BLaER1 (cell line): ENCODE measurements around the gene HIF1A.
"Not testable (repeated sequence)": the region's sequence is repeated elsewhere in the genome, so short reads cannot be mapped to it uniquely, and the experiment has no call there.

Experiments used
- H3K27ac ChIP-seq: shearing (Covaris generic); formaldehyde crosslinking; 2 replicates; pipeline ENCODE4 v1.8.1; 2022
- H3K27me3 ChIP-seq: shearing (Covaris generic); formaldehyde crosslinking; 2 replicates; pipeline ENCODE4 v1.8.1; 2022
- H3K36me3 ChIP-seq: shearing (Covaris generic); formaldehyde crosslinking; 2 replicates; pipeline ENCODE4 v1.8.1; 2022
- H3K4me1 ChIP-seq: shearing (Covaris generic); formaldehyde crosslinking; 2 replicates; pipeline ENCODE4 v1.8.1; 2022
- H3K4me2 ChIP-seq: shearing (Covaris generic); formaldehyde crosslinking; 2 replicates; pipeline ENCODE4 v1.8.1; 2022
- H3K4me3 ChIP-seq: shearing (Covaris generic); formaldehyde crosslinking; 2 replicates; pipeline ENCODE4 v1.8.1; 2022
- H3K9ac ChIP-seq: shearing (Covaris generic); formaldehyde crosslinking; 2 replicates; pipeline ENCODE4 v1.8.1; 2022
- H3K9me3 ChIP-seq: shearing (Covaris generic); formaldehyde crosslinking; 2 replicates; pipeline ENCODE4 v1.8.1; 2022
- H4K20me1 ChIP-seq: shearing (Covaris generic); formaldehyde crosslinking; 2 replicates; pipeline ENCODE4 v1.8.1; 2022
- Cebpa-rat ChIP-seq: shearing (Covaris generic); IDR thresholded peaks from 2 replicates; pipeline ENCODE4 v1.8.1; 2022

The HIF1A gene

DNA sequence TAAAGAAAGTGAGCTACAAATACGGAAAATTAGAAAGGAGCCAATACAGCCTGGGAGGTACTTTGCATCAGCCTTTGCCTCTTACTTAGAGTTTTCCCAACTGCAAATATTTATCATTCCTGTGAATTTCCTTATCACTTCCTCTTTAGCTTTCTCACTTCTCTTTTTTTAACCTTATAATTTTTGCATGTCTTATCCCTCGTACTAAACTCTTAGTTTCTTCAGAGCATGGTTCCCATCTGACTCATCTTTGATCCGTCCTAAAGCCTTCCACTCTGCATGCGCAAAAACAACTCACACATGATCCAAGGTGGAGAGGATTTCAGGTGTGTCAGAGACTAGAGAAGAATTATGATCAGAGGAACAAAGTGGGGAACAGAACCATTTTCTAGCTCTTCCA lies 57.3 kb downstream of the HIF1A start:
- no peaks in the 10 kb centered on the region for H3K27me3 ChIP-seq

DNA sequence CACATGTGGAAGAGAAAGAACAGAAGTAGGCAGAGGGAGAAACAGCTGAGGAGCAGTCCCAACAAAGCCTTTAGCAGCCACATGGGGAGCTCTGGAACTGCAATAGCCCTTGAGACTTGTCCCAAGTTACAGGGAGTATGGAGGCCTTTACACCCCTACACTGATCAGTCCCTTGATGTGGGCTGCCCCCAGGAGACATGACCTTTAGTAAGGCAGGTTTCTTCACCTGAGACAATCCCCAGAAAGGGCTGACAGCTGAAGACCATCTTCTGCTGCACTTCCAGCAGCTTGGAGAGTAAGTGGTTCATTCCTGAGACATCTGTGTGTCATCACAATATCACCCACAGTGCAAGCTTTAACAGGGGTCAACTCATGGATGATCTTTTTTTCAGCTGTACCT lies 58.3 kb downstream of the HIF1A start:
- Histone ChIP-seq H3K4me3 (no peak overlapping the region), H3K4me1 (peaks cover 41% of the 10 kb centered on the region), H3K9ac (no peak overlapping the region), H3K9me3 (no peaks in the 10 kb centered on the region), H4K20me1 (peaks cover 15% of the 10 kb centered on the region; the same call in 1 of the 2 replicates), H3K27me3 (no peaks in the 10 kb centered on the region), H3K4me2 (no peak overlapping the region), H3K36me3 (no peaks in the 10 kb centered on the region), H3K27ac (no peak overlapping the region)
- no peak for TF ChIP-seq Cebpa-rat

More for the DNA sequence above, 57.3 kb downstream of the HIF1A start:
- Histone ChIP-seq H3K4me3 (no peak overlapping the region), H3K9ac (no peak overlapping the region), H3K9me3 (no peaks in the 10 kb centered on the region), H3K27ac (no peak overlapping the region), H3K36me3 (no peaks in the 10 kb centered on the region), H3K4me2 (peak overlapping the region; percentile 94), H4K20me1 (peaks cover 15% of the 10 kb centered on the region; the same call in 1 of the 2 replicates), H3K4me1 (peaks cover 46% of the 10 kb centered on the region)
- TF ChIP-seq Cebpa-rat, result no peak

DNA sequence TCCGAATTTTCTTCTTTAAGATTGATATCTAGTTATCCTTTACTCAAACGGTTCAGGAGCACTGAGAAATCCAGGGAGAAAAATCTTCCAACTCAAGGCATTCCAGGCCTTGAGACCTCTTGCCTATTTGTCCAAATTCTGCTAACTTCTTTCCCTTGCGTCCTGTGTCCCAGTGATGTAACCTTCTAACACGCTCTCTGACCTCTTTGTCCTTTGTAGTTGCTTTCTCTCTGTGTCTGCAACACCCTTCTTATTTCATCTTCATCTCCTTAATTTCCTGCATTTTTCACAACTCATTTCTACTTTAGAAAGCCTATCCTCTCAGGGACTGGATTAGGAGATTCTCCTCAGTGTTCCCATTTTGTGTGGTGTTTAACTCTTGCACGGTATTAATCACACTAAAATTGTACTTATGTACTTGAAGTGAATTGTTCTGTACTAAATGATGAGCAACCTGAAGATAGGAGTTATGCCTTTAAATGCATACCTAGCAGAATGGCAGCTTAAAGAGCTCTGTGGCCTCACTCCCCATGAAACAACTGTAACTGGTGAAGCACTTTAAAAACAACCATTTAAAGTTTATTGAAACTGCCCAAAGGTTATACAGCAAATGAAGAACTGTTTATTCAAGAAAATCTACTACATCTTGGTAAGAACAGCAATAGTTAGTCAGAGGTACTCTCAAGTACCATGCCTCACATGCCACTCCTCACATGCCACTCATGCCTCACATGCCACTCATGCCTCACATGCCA lies 59.5 kb downstream of the HIF1A start:
- Histone ChIP-seq H3K4me3 (no peak overlapping the region), H3K27ac (no peak overlapping the region), H3K36me3 (no peaks in the 10 kb centered on the region), H3K4me1 (peaks cover 31% of the 10 kb centered on the region), H3K9ac (no peak overlapping the region), H3K27me3 (no peaks in the 10 kb centered on the region), H3K9me3 (no peaks in the 10 kb centered on the region), H4K20me1 (peaks cover 4% of the 10 kb centered on the region; the same call in 1 of the 2 replicates), H3K4me2 (no peak overlapping the region)
- TF ChIP-seq Cebpa-rat, result no peak

DNA sequence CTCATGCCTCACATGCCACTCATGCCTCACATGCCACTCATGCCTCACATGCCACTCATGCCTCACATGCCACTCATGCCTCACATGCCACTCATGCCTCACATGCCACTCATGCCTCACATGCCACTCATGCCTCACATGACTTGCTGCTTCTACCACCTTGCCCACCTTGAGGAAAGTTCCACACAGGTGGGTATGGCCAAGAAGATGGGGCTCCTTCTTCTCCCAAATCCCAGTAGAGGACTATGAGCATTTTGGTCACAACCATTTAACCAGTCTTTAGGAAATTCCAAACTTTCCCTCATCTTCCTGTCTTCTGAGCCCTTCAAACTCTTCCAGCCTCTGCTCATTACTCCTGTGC lies 60.0 kb downstream of the HIF1A start:
- not testable (repeated sequence) for H3K27ac ChIP-seq, H3K36me3 ChIP-seq

DNA sequence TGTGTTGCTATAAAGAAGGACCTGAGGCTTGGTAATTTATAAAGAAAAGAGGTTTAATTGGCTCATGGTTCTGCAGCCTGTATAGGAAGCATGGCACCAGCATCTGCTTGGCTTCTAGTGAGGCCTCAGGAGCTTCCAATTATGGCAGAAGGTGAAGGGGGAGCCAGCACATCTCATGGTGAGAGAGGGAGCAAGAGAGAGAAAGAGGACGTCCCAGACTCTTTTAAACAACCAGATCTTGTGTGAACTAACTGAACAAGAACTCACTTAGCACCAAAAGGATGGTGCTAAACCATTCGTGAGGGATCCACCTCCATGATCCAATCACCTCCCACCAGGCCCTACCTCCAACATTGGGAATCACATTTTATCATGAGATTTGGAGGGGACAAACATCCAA lies 60.8 kb downstream of the HIF1A start:
- Histone ChIP-seq H3K9ac (no peak overlapping the region), H3K4me3 (no peak overlapping the region), H4K20me1 (no peaks in the 10 kb centered on the region), H3K4me2 (no peak overlapping the region), H3K4me1 (peaks cover 21% of the 10 kb centered on the region), H3K27me3 (no peaks in the 10 kb centered on the region), H3K27ac (no peak overlapping the region), H3K36me3 (no peaks in the 10 kb centered on the region), H3K9me3 (no peaks in the 10 kb centered on the region)
- no peak for TF ChIP-seq Cebpa-rat

More for the DNA sequence above, 60.0 kb downstream of the HIF1A start:
- not testable (repeated sequence) for H4K20me1 ChIP-seq, H3K9me3 ChIP-seq, H3K9ac ChIP-seq, H3K4me2 ChIP-seq, H3K4me3 ChIP-seq, H3K27me3 ChIP-seq
- peaks cover 25% of the 10 kb centered on the region for H3K4me1 ChIP-seq

DNA sequence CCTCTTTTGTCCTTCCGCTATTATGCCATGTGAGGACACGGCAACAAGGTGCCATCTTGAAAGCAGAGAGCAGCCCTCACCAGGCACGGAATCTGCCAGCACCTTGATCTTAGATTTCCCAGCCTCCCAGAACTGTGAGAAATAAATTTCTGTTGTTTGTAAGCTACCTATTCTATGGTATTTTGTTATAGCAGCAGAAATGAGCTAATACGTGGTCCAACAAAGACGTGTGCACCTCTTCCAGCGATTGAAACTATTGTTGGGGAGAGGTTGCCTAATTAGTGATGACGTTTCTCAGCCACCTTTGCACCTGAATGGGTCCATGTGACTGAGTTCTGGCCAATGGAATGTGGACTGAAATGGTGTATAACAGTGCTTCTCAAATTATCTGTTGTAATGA lies 64.6 kb downstream of the HIF1A start:
- no peaks in the 10 kb centered on the region for H3K9me3 ChIP-seq
- H3K4me2 ChIP-seq, result no peak overlapping the region
- H3K4me1 ChIP-seq, result peaks cover 28% of the 10 kb centered on the region
- H3K36me3 ChIP-seq, result no peaks in the 10 kb centered on the region
- H3K27ac ChIP-seq, result no peak overlapping the region
- H3K27me3 ChIP-seq, result no peaks in the 10 kb centered on the region
- peaks cover 17% of the 10 kb centered on the region; the same call in 1 of the 2 replicates for H4K20me1 ChIP-seq
- TF ChIP-seq Cebpa-rat, result no peak
- H3K4me3 ChIP-seq, result no peak overlapping the region
- no peak overlapping the region for H3K9ac ChIP-seq

DNA sequence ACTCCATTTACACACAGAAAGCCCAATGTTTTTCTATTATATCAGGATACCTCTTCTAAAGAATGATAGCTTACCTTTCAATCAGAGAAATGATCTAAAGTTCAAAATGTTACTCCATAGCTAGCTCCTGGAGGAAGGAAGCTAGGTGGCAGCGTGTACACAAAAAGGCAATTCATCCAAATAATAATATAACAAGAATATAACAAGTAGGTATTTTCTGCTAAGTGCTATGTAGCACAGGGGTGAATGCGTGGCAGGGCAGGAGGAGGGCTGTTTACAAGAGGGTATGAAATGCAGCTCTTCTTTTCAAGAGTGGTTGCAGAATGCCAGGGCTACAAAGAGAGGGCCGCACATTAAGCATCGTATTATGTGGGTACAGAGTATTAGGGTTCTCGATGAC lies 66.2 kb downstream of the HIF1A start:
- H3K4me3 ChIP-seq, result peak overlapping the region; percentile 82

DNA sequence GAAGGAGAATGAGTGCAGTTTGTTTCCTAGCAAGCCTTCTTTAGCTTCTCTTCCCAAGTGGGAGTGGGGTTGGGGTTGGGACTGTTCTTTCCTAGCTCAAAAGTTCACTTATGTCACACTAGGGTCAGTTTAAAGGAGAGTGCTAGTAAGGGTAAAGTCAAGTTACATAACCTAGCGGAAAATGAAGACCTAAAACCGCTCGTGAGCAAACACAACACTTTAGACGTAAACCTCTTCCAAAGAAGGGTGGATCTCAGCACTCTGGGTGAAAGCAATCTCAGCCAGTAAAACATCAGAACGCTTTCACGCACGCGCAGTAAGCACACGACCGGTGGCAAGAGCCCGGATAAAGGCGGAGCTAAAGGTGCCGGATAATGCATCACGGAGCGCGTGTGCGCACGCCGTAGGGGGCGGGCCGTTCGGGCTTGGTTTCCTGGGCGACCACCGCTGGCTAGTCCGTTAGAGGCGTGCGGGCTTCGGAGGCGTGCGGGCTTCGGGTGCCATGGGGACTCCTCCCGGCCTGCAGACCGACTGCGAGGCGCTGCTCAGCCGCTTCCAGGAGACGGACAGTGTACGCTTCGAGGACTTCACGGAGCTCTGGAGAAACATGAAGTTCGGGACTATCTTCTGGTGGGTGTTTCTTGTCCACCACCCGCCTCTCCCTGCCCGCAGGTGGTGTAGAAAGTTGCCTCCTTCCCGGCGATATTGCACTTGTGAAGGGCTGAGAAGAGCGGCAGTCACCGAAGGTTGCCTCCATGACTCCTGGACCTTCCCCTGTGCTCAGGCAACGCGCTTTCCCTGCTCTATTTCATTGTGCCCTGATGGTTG lies 66.9 kb downstream of the HIF1A start, which contains the start of gene SNAPC1:
TSS of gene SNAPC1 (plus strand) at position 462 of the 828 bp plus-strand sequence. CDS start at position 503, 41 bp downstream.
- Histone ChIP-seq H3K27ac (peak within 1 kb of the TSS; percentile 74), H3K9ac (peak within 1 kb of the TSS; percentile 80), H4K20me1 (peaks cover 34% of the 10 kb centered on the region; the same call in 1 of the 2 replicates), H3K36me3 (peaks cover 17% of the 10 kb centered on the region), H3K4me1 (peaks cover 39% of the 10 kb centered on the region), H3K9me3 (no peaks in the 10 kb centered on the region), H3K4me2 (peak within 1 kb of the TSS; percentile 88), H3K27me3 (no peaks in the 10 kb centered on the region), H3K4me3 (peak within 1 kb of the TSS; percentile 82)
- TF ChIP-seq Cebpa-rat, result no peak

More for the DNA sequence above, 66.2 kb downstream of the HIF1A start:
- no peaks in the 10 kb centered on the region for H3K27me3 ChIP-seq
- H3K36me3 ChIP-seq, result peaks cover 15% of the 10 kb centered on the region
- H3K4me2 ChIP-seq, result peak overlapping the region; percentile 72
- no peak for TF ChIP-seq Cebpa-rat
- H3K27ac ChIP-seq, result peak overlapping the region; percentile 74
- H4K20me1 ChIP-seq, result peaks cover 32% of the 10 kb centered on the region; the same call in 1 of the 2 replicates
- H3K4me1 ChIP-seq, result peaks cover 39% of the 10 kb centered on the region
- H3K9me3 ChIP-seq, result no peaks in the 10 kb centered on the region
- peak overlapping the region; percentile 80; the same call in 1 of the 2 replicates for H3K9ac ChIP-seq

DNA sequence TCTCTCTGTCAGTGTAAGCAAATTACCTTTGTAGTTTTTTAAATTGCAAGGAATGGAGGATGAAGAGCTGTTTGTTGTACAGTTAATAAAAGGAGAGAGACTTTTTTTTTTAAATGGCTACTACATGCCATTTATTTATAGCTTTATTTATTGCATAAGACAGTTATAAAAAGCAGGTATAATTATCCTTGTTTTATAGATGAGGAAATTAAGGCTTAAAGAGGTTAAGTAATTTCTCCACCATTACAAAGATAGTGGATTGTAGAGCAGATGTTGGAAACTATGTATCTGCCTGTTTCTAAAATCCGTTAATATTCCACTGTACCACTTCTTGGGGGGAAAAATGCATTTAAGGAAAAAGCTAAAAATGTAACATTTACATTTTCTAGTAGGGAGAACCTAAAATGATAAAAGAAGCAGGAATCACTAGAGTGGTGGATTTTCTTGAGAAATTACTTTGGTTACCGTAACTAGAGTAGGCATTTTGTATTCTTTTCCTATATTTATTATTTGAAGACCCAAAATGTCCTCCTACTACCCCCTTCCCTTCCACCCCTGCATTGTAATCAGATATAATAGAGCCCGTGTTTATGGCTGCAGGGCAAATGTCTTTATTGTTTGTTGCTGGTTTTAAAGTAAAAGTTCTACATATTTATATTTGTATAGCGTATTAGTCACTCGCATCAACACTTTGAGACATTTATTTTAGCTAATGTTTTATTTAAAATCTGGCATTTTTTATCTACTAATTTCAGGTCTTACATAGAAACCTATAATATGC lies 69.2 kb downstream of the HIF1A start:
- peaks cover 40% of the 10 kb centered on the region for H3K36me3 ChIP-seq
- no peaks in the 10 kb centered on the region for H3K9me3 ChIP-seq
- H3K4me3 ChIP-seq, result no peak overlapping the region
- no peak for TF ChIP-seq Cebpa-rat
- H4K20me1 ChIP-seq, result peaks cover 36% of the 10 kb centered on the region; the same call in 1 of the 2 replicates
- H3K4me2 ChIP-seq, result peak overlapping the region; percentile 88
- H3K9ac ChIP-seq, result no peak overlapping the region
- H3K4me1 ChIP-seq, result peaks cover 39% of the 10 kb centered on the region
- H3K27ac ChIP-seq, result no peak overlapping the region
- no peaks in the 10 kb centered on the region for H3K27me3 ChIP-seq
